KBM-7 (cell line): ENCODE results near the gene KCNK2.

Experiments
- DNase-seq: peaks from one replicate; pipeline ENCODE4 v3.0.0-alpha.2; 2015
- in situ Hi-C: fragments of 300-500 bp; cut with MboI; formaldehyde crosslinking; loops from 2 replicates; pipeline ENCODE4 v1.14.3; 2020; ENCODE audit warnings: low sequenced_read_pairs, low pct_unique_long_range_greater_than_20kb, mixed read lengths

Gene KCNK2

GRCh38 chr1:215285013-215285800 is 202.7 kb downstream of the KCNK2 start:
- in situ Hi-C loops = no loop called here
- DNase-seq = no peak
